Right lobe of liver (tissue), 4 donors: ENCODE results near the gene SMC1B.
"Not testable (repeated sequence)": the region's sequence is repeated elsewhere in the genome, so short reads cannot be mapped to it uniquely, and the experiment has no call there.

Experiments used
- POLR2A ChIP-seq: fragments of 450-650 bp; IDR thresholded peaks from one replicate; pipeline ENCODE4 v1.6.1; 2017; ENCODE audit warnings: antibody characterized with exemption, mild to moderate bottlenecking
- TF ChIP-seq, protein P1 (sequence below), 4 donors: fragments of 200-600 bp in 3 of 4; fragments of 450-650 bp in 1 of 4; IDR thresholded peaks; one replicate each; pipeline versions ENCODE4 v1.5.1 to v1.8.0; 2016 to 2022; ENCODE audit warnings: antibody characterized with exemption in 4 of 4, mild to moderate bottlenecking in 2 of 4
- donor health status: DM: no; HTN: no; CAD: no.
- donor health status: DM: no; HTN: no; CAD: no.
- donor health status: DM: no; HTN: yes; CAD: no.

DNA sequence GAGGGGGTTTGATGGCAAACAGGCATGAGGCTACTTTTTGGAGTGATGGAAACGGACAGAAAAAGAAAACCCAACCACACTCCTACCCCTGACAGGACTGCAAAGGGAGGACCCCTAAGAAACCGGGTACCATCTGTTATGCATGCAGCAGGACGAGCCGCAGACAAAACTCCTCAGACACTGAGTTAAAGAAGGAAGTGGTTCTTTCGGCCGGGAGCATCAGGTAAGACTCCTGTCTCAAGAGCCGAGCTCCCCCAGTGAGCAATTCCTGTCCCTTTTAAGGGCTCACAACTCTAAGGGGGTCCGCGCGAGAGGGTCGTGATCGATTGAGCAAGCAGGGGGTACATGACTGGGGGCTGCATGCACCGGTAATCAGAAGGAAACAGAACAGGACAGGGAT lies 27.3 kb upstream of the SMC1B start:
- TF ChIP-seq, protein P1, sequence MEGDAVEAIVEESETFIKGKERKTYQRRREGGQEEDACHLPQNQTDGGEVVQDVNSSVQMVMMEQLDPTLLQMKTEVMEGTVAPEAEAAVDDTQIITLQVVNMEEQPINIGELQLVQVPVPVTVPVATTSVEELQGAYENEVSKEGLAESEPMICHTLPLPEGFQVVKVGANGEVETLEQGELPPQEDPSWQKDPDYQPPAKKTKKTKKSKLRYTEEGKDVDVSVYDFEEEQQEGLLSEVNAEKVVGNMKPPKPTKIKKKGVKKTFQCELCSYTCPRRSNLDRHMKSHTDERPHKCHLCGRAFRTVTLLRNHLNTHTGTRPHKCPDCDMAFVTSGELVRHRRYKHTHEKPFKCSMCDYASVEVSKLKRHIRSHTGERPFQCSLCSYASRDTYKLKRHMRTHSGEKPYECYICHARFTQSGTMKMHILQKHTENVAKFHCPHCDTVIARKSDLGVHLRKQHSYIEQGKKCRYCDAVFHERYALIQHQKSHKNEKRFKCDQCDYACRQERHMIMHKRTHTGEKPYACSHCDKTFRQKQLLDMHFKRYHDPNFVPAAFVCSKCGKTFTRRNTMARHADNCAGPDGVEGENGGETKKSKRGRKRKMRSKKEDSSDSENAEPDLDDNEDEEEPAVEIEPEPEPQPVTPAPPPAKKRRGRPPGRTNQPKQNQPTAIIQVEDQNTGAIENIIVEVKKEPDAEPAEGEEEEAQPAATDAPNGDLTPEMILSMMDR (IDR thresholded peaks at IDR 0.05), result not testable (repeated sequence)
- TF ChIP-seq POLR2A, result not testable (repeated sequence)
